Sigmoid colon (tissue), 4 donors: ENCODE measurements around the gene PAQR4.

Experiments used
- CTCF ChIP-seq, 4 experiments: fragments of 450-650 bp in 3 of 4; fragments of 200-600 bp in 1 of 4; IDR thresholded peaks; one replicate each; pipeline ENCODE4 v1.5.1; 2016 to 2019; ENCODE audit warnings: antibody characterized with exemption in 4 of 4, mild to moderate bottlenecking in 3 of 4, moderate library complexity in 2 of 4
- EP300 ChIP-seq, 4 donors: sonication (generic); formaldehyde crosslinking; IDR thresholded peaks; one replicate each; pipeline ENCODE4 v1.6.1; 2017; ENCODE audit warnings: antibody characterized with exemption in 4 of 4
- POLR2A ChIP-seq, 2 donors: fragments of 450-650 bp; IDR thresholded peaks; one replicate each; pipeline ENCODE4 v1.6.1; 2016; ENCODE audit warnings: antibody characterized with exemption in 2 of 2, mild to moderate bottlenecking in 2 of 2, moderate library complexity in 2 of 2
- POLR2AphosphoS5 ChIP-seq, 4 donors: sonication (generic); formaldehyde crosslinking; IDR thresholded peaks; one replicate each; pipeline ENCODE4 v1.6.1; 2017; ENCODE audit warnings: antibody characterized with exemption in 4 of 4

- TF ChIP-seq CTCF (IDR thresholded peaks at IDR 0.05): no peak
- no peak for TF ChIP-seq POLR2A (IDR thresholded peaks at IDR 0.05)
- no peak for TF ChIP-seq POLR2AphosphoS5 (IDR thresholded peaks at IDR 0.05)
- TF ChIP-seq EP300 (IDR thresholded peaks at IDR 0.05): no peak
Measured at GRCh38 chr16:2952679-2953078, 16.5 kb upstream of the PAQR4 start.
